CD4-positive, alpha-beta T cell (primary cell): ENCODE data around the gene SRSF4. TPM values are rescaled to one million over a fixed set of nuclear protein-coding genes. Genes with fewer than 3 reads are reported as not detected.
"Not testable (repeated sequence)": the region's sequence is repeated elsewhere in the genome, so short reads cannot be mapped to it uniquely, and the experiment has no call there.

ENCODE experiments used
- ATAC-seq: fragments of 200-7000 bp; cut with Tn5 transposase; one replicate; pipeline ENCODE4 v1.10.0; 2022; ENCODE audit warnings: mild to moderate bottlenecking; ENCODE audit not compliant: poor library complexity
- CTCF ChIA-PET: fragments of 350-600 bp; sonication (Branson Sonifier 250); formaldehyde crosslinking; loops from one replicate; lab custom pipeline; 2021; ENCODE audit warnings: antibody characterized with exemption, inconsistent platforms; lab: Charles Lee
- POLR2A ChIA-PET: fragments of 350-600 bp; sonication (Branson Sonifier 250); formaldehyde crosslinking; loops from one replicate; lab custom pipeline; 2021; ENCODE audit warnings: antibody characterized with exemption, inconsistent platforms; lab: Charles Lee
- DNase-seq, 14 experiments: peaks; one replicate each; pipeline ENCODE4 v3.0.0-alpha.2; 2013 to 2020; ENCODE audit warnings: mixed read lengths in 2 of 14
- H3K27ac ChIP-seq, 2 donors: one replicate each; pipeline versions ENCODE4 v1.5.1 to v1.7.0; 2013; ENCODE audit warnings: low read length in 2 of 2, low read depth in 1 of 2, mild to moderate bottlenecking in 1 of 2
- H3K27me3 ChIP-seq, 2 experiments: 1 replicate in 1 of 2; 2 replicates in 1 of 2; pipeline versions ENCODE4 v1.6.1 to v1.7.0; 2013; ENCODE audit warnings: low read length in 2 of 2, control low read depth in 1 of 2, mild to moderate bottlenecking in 1 of 2, moderate library complexity in 1 of 2; ENCODE audit not compliant: insufficient read depth in 2 of 2, control insufficient read depth in 1 of 2
- H3K36me3 ChIP-seq: one replicate; pipeline ENCODE4 v1.6.1; 2013; ENCODE audit warnings: low read length, control low read depth; ENCODE audit not compliant: insufficient read depth
- H3K4me1 ChIP-seq: one replicate; pipeline ENCODE4 v1.6.1; 2013; ENCODE audit warnings: low read length, control low read depth; ENCODE audit not compliant: insufficient read depth
- H3K4me3 ChIP-seq: one replicate; pipeline ENCODE4 v1.5.1; 2013; ENCODE audit warnings: mild to moderate bottlenecking, low read length, moderate library complexity
- H3K9me3 ChIP-seq, 2 experiments: 1 replicate in 1 of 2; 2 replicates in 1 of 2; pipeline versions ENCODE4 v1.6.1 to v1.7.0; 2013; ENCODE audit warnings: low read length in 2 of 2, mild to moderate bottlenecking in 2 of 2, control low read depth in 1 of 2, moderate library complexity in 1 of 2; ENCODE audit not compliant: control insufficient read depth in 1 of 2, insufficient read depth in 1 of 2
- H3K27ac Mint-ChIP-seq: one replicate; pipeline ENCODE4 v1.8.0; 2020; ENCODE audit warnings: mixed read lengths
- H3K27me3 Mint-ChIP-seq: one replicate; pipeline ENCODE4 v1.8.0; 2021; ENCODE audit warnings: mixed read lengths
- H3K36me3 Mint-ChIP-seq: one replicate; pipeline ENCODE4 v1.8.0; 2021; ENCODE audit warnings: low read depth, mixed read lengths
- H3K4me1 Mint-ChIP-seq: one replicate; pipeline ENCODE4 v1.8.0; 2021; ENCODE audit warnings: low read depth, mixed read lengths
- H3K4me3 Mint-ChIP-seq: one replicate; pipeline ENCODE4 v1.8.0; 2020; ENCODE audit warnings: mild to moderate bottlenecking, mixed read lengths
- H3K9me3 Mint-ChIP-seq: one replicate; pipeline ENCODE4 v1.8.0; 2020; ENCODE audit warnings: mixed read lengths
- CTCF ChIP-seq: fragments of 200-600 bp; IDR thresholded peaks from one replicate; pipeline ENCODE4 v1.8.0; 2022; ENCODE audit warnings: antibody characterized with exemption, mild to moderate bottlenecking
- intact Hi-C, 2 experiments: fragments of 100-400 bp; cut with DNase I in 1 of 2; cut with micrococcal nuclease in 1 of 2; formaldehyde crosslinking; loops; one replicate each; pipeline versions ENCODE4 v1.15.1 to v1.9.0; 2023 to 2025; cut with DNase I, micrococcal nuclease
- total RNA-seq, 174 experiments: library from RNA in 2 of 174; stranded (reverse) in 2 of 174; gene quantifications; one replicate each; pipeline ENCODE4 v1.2.3 and lab custom pipeline; 2021 to 2026

Gene SRSF4
- total RNA-seq, 2 experiments from 2014 or later: 89.2 to 93.4 TPM

DNA sequence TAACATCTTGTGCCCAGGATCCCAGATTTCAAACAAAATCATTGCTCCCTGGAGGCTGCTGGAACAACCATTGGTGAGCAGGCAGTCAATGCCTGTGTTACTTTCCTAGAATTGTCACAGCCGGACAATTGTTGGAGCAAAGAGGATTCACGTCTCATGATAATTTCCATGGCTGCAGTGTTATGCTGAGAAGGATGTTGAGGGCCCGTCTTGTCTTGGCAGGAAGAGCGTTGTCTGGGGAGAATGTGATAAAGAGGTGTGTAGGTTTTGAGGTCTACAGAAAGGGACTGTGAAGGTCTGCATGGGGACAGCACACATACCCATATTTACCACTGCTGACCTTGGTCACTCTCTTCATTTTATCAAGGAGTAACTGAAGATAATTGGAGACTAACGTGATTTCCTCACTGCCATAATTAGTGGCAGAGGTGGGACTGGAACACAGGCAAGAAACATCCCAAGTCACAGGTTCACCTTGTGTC is 42.7 kb upstream of the SRSF4 start:
- no peak overlapping the region for H3K4me3 Mint-ChIP-seq
- H3K27ac Mint-ChIP-seq: no peak overlapping the region
- no peaks in the 10 kb centered on the region for H3K9me3 Mint-ChIP-seq
- DNase-seq: no peak
- CTCF ChIA-PET: no interaction called here
- no peak overlapping the region for H3K27ac ChIP-seq
- H3K4me3 ChIP-seq: no peak overlapping the region
- intact Hi-C loops: no loop called here
- no peaks in the 10 kb centered on the region for H3K27me3 ChIP-seq
- H3K9me3 ChIP-seq: no peaks in the 10 kb centered on the region
- H3K4me1 ChIP-seq: no peaks in the 10 kb centered on the region
- peaks cover 27% of the 10 kb centered on the region for H3K36me3 Mint-ChIP-seq
- peaks cover 8% of the 10 kb centered on the region for H3K36me3 ChIP-seq
- H3K27me3 Mint-ChIP-seq: no peaks in the 10 kb centered on the region
- POLR2A ChIA-PET: no interaction called here
- TF ChIP-seq CTCF: no peak
- no peaks in the 10 kb centered on the region for H3K4me1 Mint-ChIP-seq
- ATAC-seq: no peak

DNA sequence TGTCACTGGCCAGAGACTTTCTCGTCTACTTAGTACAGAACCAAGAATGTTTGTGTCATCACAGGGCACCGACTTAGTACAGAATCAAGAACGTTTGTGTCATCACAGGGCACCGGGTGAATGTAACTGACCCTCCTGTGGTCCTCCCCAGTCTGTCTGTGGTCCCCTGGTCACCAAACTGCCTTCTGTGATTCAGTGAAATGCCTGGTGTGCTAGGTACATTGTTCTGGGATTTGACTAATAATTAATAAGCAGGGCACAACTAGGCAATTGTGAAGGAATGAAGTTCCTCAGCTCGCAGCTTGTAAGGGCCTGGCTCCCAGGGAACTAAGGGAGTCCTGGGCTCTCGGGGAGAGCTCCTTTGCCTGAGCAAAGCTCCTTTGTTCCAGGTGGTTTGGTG is 41.8 kb upstream of the SRSF4 start:
- Histone ChIP-seq H3K27me3 (no peaks in the 10 kb centered on the region), H3K27ac (no peak overlapping the region), H3K4me1 (no peaks in the 10 kb centered on the region), H3K4me3 (no peak overlapping the region), H3K36me3 (peaks cover 8% of the 10 kb centered on the region), H3K9me3 (no peaks in the 10 kb centered on the region)
- CTCF ChIA-PET: no interaction called here
- DNase-seq: no peak
- H3K27ac Mint-ChIP-seq: no peak overlapping the region
- TF ChIP-seq CTCF: no peak
- POLR2A ChIA-PET: no interaction called here
- peaks cover 27% of the 10 kb centered on the region for H3K36me3 Mint-ChIP-seq
- intact Hi-C loops: no loop called here
- H3K27me3 Mint-ChIP-seq: no peaks in the 10 kb centered on the region
- ATAC-seq: no peak
- no peaks in the 10 kb centered on the region for H3K9me3 Mint-ChIP-seq
- H3K4me1 Mint-ChIP-seq: no peaks in the 10 kb centered on the region
- no peak overlapping the region for H3K4me3 Mint-ChIP-seq

DNA sequence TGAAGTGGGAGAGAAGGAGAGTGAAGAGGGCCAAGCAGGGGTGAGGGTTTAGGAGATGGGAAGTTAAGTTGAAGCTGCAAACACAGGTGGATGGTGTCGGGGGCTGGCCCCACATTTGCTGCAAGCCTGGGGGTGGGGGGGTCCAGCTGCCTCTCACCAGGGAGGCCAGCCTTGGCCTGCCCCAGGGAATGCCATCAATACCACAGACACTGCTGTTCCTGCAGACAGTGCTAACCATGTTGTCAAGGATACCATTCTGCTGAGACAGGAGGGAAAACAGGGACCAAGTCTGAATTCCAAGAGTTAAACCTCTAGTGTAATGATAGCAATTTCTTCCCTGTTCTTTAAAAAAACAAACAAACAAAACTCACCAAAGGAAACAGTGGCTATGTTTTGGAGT is 41.0 kb upstream of the SRSF4 start:
- H3K27ac Mint-ChIP-seq: no peak overlapping the region

DNA sequence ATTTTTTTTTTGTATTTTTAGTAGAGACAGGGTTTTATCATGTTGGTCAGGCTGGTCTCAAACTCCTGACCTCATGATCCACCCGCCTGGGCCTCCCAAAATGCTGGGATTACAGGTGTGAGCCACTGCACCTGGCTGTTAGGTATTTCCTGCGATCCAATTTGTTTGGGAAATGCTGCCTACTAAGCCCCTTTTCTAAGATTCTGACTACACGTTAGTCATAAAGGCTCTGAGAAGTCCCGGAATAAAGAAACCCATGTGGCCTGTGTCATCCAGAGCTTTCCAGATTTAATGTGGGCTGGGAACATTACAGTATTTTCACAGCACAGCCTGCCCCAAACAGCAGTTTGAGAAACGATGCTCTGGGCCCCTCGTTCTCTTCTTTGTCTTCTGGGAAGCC is 40.6 kb upstream of the SRSF4 start:
- H3K27ac Mint-ChIP-seq, H3K9me3 ChIP-seq, H3K4me1 Mint-ChIP-seq, CTCF ChIA-PET, H3K9me3 Mint-ChIP-seq, H3K4me1 ChIP-seq, H3K4me3 Mint-ChIP-seq, H3K27ac ChIP-seq, intact Hi-C loops, H3K4me3 ChIP-seq, H3K27me3 ChIP-seq, DNase-seq, ATAC-seq, H3K27me3 Mint-ChIP-seq: not testable (repeated sequence)
- POLR2A ChIA-PET: interaction anchor here (0.9 kb wide), 1 partner anchor 8 kb away, joined by 3 read pairs; no protein-coding TSS in a partner anchor
- peaks cover 27% of the 10 kb centered on the region for H3K36me3 Mint-ChIP-seq
- peaks cover 12% of the 10 kb centered on the region for H3K36me3 ChIP-seq

More for the DNA sequence above, 41.0 kb upstream of the SRSF4 start:
- Histone ChIP-seq H3K4me3 (no peak overlapping the region), H3K4me1 (no peaks in the 10 kb centered on the region), H3K27me3 (no peaks in the 10 kb centered on the region), H3K36me3 (peaks cover 12% of the 10 kb centered on the region), H3K27ac (no peak overlapping the region), H3K9me3 (no peaks in the 10 kb centered on the region)
- no peak for DNase-seq
- TF ChIP-seq CTCF: no peak
- Mint-ChIP-seq H3K9me3 (no peaks in the 10 kb centered on the region), H3K27me3 (no peaks in the 10 kb centered on the region), H3K4me3 (no peak overlapping the region), H3K4me1 (no peaks in the 10 kb centered on the region), H3K36me3 (peaks cover 27% of the 10 kb centered on the region)
- intact Hi-C loops: no loop called here
- ChIA-PET CTCF (no interaction called here), POLR2A (no interaction called here)
- ATAC-seq: no peak
